ENCODE data around the gene AGAP3.
"Not testable (repeated sequence)": the region's sequence is repeated elsewhere in the genome, so short reads cannot be mapped to it uniquely, and the experiment has no call there.

Gene AGAP3

DNA sequence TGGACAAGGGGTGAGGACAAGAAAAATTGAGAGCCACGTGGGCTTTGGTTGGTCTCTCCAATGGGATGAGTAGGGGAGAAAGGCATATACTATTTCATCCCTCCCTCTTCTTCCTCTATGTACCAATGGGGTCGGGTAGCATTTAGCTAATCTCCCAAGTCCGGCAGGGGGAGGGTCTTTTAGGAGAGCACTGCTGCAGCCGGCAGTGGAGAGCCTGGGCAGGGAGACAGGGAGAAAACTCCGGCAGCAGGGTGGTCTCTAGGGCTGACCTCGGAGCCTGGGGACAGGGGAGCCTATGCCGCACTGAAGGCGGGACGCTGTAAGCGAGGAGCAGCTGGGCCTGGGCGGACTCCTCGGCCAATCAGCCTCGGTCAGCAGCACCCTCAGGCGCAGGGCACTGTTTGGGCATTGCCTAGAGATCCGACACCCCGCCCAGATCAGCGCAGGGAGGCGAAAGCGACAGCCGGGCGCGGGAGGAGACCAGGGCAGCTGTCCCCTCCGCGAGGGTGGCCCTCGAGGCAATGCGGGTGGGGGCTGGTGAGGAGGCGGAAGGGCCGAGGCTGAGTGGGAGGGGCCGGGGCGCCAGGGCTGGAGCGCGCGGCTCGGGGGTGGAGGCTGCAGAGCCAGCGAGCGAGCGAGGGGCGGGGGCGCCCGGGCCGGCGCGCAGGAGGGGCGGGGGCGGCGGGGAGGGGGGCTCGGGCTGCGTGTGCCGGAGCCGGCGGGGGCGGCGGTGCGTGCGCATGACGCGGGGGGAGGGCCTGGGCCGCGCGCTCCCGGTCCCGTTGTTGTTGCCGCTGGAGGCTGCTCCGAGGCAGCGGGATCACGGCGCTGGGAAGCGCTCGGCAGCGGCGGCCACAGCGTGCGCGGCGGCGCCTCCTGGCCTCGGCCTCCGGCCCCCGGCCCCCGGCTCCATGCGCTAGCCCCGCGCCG is at the start of gene AGAP3:
AGAP3 (plus strand) TSS at position 785 of the 930 bp plus-strand sequence. CDS start 267 bp downstream, outside the sequence.
- DNase-seq (ENCODE audit: low read depth), result no peak

GRCh38 chr7:151038951-151039849 is 47.1 kb upstream of the AGAP3 start:
- peak; percentile 84 for DNase-seq (ENCODE audit: low read depth)

DNA sequence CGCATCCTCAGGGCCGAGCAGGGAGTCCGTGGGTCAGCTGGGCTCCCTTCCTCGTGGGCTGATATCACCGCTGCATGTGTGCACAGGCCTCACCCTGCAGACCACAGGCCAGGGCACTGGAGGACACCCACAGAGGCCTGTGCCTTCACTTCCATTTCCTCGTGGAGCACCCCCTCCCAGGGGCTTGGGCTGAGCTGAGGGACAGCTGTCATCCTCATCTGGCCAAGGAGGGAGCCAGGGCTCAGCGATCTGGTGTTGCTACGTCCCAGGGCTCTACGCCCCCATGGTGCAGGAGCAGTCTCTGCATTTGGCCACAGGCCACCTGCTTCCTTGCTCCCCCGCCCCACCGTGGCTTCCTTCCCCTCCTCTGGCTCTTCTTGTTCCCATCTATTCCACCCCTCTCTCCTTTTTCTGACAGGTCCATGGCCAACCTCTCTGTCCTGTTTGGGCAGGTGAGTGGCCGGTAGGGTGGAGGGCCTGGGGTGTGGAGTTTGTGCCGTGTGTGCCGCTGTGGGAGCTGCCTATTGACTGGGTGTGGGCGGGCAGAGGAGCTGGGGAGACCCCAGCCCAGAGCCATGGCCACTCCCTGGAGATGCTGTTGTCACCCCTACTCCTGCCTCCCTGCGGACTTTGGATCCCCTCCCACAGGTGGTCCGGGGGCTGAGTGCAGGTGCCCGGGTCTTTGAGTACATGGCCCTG is 46.3 kb upstream of the AGAP3 start:
- no peak for DNase-seq (ENCODE audit: low read depth)

DNA sequence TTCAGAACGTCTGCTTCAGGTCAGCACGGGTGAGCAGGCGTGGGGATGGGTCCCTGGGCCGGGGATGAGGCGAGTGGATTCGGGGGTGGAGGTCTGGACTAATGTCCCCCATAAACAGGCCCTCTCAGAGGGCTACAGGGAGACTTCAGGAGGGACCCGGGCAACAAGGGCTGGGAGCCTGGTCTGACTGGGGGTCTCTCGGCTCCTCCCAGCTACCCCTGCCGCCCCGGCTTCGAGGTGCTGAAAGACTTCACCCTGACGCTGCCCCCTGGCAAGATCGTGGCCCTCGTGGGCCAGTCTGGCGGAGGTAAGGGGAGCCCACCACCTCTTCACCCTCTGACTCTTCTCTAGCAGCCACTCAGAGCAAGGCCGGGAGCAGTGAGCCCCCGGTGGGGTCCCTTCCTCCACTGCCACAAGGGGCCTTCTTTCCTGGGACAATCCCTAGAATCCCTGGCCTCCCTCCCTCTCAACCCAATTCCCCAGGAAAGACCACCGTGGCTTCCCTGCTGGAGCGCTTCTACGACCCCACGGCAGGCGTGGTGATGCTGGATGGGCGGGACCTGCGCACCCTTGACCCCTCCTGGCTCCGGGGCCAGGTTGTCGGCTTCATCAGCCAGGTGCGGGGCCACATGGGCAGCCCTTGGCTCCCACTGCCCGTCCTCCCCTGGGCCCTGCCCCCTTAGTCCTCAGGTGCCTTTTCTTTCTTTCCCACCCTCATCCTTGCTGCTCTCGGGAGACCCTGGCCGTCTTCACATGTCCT is 45.5 kb upstream of the AGAP3 start:
- no peak for DNase-seq (ENCODE audit: low read depth)

GRCh38 chr7:151043449-151043848 is 42.8 kb upstream of the AGAP3 start:
- DNase-seq (ENCODE audit: low read depth), result not testable (repeated sequence)

DNA sequence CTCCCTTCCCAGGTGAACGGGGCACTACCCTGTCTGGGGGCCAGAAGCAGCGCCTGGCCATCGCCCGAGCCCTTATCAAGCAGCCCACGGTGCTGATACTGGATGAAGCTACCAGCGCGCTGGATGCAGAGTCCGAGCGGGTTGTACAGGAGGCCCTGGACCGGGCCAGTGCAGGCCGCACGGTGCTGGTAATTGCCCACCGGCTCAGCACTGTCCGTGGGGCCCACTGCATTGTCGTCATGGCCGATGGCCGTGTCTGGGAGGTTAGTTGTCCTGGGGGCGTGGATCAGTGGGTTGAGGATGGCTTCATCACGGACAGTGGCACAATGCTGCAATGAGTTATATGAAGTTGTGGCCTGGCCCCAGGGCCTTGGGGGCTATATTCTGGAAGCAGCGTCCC is 42.3 kb upstream of the AGAP3 start:
- no peak for DNase-seq (ENCODE audit: low read depth)

GRCh38 chr7:151045262-151045661 is 41.0 kb upstream of the AGAP3 start:
- DNase-seq (ENCODE audit: low read depth), result no peak

DNA sequence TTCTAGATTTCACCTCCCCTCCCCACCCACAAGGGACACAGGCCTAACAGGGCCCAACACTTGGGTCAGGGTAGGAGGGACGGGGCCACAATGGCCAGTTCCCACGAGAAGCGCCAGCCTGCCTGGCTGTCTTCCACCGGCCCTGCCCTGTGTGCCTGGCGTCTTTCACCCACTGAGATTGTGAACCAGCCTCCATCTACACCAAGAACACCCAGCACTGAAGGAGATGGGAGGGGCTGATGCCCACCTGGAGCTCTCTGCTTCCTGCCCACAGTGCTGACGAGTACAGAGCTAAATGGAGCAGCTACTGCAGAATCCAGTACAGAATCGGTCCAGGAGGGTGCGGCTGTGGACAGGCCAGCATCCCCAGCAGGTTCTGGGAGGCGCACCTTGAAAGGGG is 40.3 kb upstream of the AGAP3 start:
- DNase-seq (ENCODE audit: low read depth), result no peak

GRCh38 chr7:151046603-151047573 is 39.4 kb upstream of the AGAP3 start:
- DNase-seq (ENCODE audit: low read depth), result no peak

DNA sequence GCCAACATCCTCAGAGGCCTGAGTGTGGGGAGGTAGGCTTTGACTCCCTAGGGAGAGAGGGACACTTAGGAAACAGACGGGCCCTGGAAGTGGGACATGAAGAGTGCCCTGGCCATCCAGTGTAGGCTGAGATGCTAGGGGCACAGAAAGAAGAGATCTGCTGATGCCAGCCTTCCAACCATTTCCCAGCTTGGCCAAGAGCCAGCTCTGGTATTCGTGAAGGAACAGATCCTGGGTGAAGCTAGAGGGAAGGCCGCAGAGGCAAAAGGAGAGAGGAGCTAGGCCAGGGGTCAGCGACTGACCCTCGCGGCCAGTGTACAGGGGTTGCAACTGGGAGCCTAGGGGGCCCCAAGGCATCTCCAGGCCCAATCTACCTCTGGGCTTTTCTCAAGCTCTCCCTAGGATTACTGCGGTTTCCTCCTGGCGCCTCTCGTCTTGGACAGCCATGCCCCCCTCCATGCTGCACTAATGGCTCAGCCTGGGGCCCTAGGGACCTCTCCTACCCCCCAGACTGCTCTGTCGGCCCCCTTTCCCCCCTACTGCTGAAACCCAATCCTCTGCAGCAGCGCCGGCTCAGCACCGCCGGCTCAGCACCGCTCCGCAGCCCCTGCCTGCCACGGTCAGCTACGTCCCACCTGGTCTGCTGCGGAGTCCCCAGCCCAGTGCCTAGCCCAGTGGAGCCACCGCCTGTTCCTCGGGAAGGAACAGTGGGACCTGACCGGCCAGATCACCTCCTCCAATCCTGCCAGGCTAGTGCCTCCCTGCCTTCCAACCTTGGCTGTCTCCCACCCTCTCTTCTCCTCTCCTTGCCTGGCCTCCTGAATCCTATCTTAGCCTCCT is 38.1 kb upstream of the AGAP3 start, which contains the start of gene ASIC3:
ASIC3 (plus strand) TSS at position 556 of the 840 bp plus-strand sequence. CDS start 355 bp downstream, outside the sequence.
- DNase-seq (ENCODE audit: low read depth), result no peak

- DNase-seq (ENCODE audit: low read depth), result no peak
Observed at GRCh38 chr7:151048911-151049463, 37.3 kb upstream of the AGAP3 start.

DNA sequence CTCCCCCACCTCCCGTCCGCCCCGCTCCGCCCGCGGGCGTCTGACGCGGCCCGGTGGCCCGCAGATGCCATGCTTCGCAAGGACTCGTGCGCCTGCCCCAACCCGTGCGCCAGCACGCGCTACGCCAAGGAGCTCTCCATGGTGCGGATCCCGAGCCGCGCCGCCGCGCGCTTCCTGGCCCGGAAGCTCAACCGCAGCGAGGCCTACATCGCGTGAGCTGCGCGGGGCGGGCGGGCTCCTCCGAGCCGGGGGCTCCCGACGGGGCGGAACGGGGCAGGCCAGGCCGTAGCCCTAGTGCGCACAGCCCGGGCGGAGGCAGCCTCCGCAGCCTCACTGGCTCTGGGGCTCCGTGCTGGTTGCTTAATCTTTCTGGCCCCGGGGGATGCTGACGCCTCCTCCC is 35.2 kb upstream of the AGAP3 start:
- DNase-seq (ENCODE audit: low read depth), result no peak

DNA sequence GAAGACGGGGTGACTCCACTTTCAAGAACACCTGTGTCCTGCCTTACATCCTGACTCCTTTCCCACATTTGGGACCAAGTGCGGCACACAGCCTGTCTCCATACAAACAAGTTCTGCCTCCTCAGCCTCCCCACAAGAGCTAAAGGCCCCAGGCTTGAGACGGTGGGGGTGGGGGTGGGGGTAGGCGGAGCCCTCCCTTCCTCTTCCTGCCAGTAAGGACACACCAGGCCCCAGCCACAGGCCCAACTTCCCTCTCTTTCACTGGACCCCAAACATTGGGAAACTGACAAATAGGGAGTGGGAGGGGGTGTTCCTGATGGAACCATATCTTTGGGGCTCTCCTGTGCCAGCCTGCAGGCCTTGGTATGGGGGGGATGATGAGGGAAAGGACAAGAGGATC is 33.2 kb upstream of the AGAP3 start:
- no peak for DNase-seq (ENCODE audit: low read depth)

DNA sequence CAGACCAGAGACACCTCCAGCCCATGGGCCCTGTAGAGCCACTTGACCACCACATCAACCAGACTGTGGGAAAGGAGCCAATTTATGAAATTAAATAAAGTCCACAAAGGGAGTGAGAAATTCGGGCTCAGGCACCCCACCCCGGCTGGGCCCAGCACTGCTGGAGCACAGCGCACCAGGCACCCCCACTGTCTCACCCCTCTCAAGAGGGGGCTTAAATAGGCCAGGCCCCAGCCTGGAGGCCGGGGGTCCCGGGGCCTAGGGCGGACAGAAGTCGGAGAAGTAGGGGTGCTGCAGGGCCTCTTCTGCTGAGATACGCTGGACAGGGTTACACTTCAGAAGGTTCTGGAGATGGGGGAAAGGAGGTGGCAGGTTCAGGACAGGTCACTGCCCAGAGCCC is 32.5 kb upstream of the AGAP3 start:
- DNase-seq (ENCODE audit: low read depth), result no peak

GRCh38 chr7:151056283-151056665 is 30.0 kb upstream of the AGAP3 start:
- no peak for DNase-seq (ENCODE audit: low read depth)

GRCh38 chr7:151056666-151057505 is 29.4 kb upstream of the AGAP3 start:
- no peak for DNase-seq (ENCODE audit: low read depth)

DNA sequence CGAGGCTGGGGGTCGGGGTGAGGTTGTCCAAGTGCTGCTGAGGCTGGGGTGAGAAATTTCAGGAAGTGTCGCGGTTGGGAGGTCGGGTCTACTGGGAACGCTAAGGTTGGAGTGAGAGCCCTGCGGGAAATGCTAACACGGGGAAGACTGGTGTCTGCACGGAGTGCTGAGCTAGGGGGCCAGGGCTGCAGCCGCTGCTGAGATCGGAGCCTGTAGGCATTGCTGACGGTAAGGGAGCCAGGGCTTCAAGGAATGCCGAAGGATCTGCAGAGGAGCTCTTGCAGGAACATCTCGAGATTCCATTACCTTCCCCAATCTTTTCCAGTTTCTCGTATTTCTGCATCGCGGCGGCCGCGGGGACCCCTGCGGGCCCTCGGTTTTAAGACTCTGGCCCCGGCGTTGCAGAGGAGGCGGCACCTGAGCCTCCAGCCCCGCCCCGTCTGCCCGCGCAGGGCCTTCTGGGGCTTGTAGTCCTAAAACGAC is 28.7 kb upstream of the AGAP3 start, which contains the start of gene CDK5:
CDK5 (minus strand) TSS at position 392 of the 483 bp plus-strand sequence; CDS start at position 343, 49 bp downstream.
- DNase-seq (ENCODE audit: low read depth), result no peak
